Measurements from ENCODE around the gene ZP2.

- no peak for TF ChIP-seq CTCF (IDR thresholded peaks at IDR 0.05 in 4 of 5, conservative IDR thresholded peaks at IDR 0.05 in 1 of 5)
- TF ChIP-seq POLR2A (IDR thresholded peaks at IDR 0.05), result no peak
Measured at GRCh38 chr16:21166561-21166961, 44.8 kb downstream of the ZP2 start.

Measured in gastrocnemius medialis (tissue), 4 donors.